Neural cell (in vitro differentiated cells): ENCODE measurements around the gene TMEM125.

Experiments used
- EP300 ChIP-seq: fragments of 450-650 bp; conservative IDR thresholded peaks from 2 replicates; pipeline ENCODE4 v1.6.1; 2014; ENCODE audit warnings: antibody characterized with exemption, mild to moderate bottlenecking, moderate library complexity; ENCODE audit not compliant: poor library complexity, severe bottlenecking
- EZH2 ChIP-seq: fragments of 200-600, 300-800 bp; shearing (Covaris generic), sonication (generic); IDR thresholded peaks from 2 replicates; pipeline ENCODE4 v1.6.1; 2014; ENCODE audit warnings: antibody characterized with exemption, low read length, borderline replicate concordance, mild to moderate bottlenecking; ENCODE audit not compliant: insufficient read depth, poor library complexity, severe bottlenecking
- MXI1 ChIP-seq: fragments of 450-650 bp; conservative IDR thresholded peaks from 2 replicates; pipeline ENCODE4 v1.6.1; 2014; ENCODE audit warnings: antibody characterized with exemption, mild to moderate bottlenecking; ENCODE audit not compliant: poor library complexity, severe bottlenecking
- POLR2AphosphoS5 ChIP-seq: IDR thresholded peaks from 2 replicates; pipeline ENCODE4 v1.6.1; 2012
- RAD21 ChIP-seq: fragments of 450-650 bp; conservative IDR thresholded peaks from 2 replicates; pipeline ENCODE4 v1.6.1; 2014; ENCODE audit warnings: antibody characterized with exemption, mild to moderate bottlenecking, moderate library complexity
- SMC3 ChIP-seq: fragments of 450-650 bp; conservative IDR thresholded peaks from 2 replicates; pipeline ENCODE4 v1.6.1; 2014; ENCODE audit warnings: antibody characterized with exemption, mild to moderate bottlenecking, moderate library complexity; ENCODE audit not compliant: poor library complexity
- TAF1 ChIP-seq: IDR thresholded peaks from 2 replicates; pipeline ENCODE4 v1.6.1; 2012; ENCODE audit warnings: low read depth
- TF ChIP-seq, protein P1 (sequence below): fragments of 450-650 bp; IDR thresholded peaks from 2 replicates; pipeline ENCODE4 v1.5.1; 2014; ENCODE audit warnings: antibody characterized with exemption, mild to moderate bottlenecking, moderate library complexity; ENCODE audit not compliant: poor library complexity, severe bottlenecking
- TF ChIP-seq, protein P2 (sequence below): IDR thresholded peaks from 2 replicates; pipeline ENCODE4 v1.6.1; 2012; ENCODE audit warnings: borderline replicate concordance

DNA sequence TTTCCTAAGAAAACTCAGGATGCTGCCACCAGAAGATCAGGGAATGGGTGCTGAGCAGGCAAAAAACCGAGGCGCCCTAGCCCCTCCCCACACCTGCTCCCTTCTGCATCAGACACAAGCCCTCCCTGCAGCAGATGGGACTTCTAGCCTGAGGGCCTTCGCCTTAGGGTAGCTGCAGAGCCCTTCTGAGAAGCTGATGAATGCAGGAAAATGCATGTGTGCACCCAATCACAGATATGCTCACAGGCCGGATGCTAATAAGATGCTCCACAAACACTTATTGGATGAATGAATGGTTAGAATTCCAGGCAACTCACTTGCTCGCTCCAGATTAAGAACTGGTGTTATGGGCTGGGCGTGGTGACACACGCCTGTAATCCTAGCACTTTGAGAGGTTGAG is 22.4 kb downstream of the TMEM125 start:
- TF ChIP-seq EP300: no peak
- TF ChIP-seq, protein P1, sequence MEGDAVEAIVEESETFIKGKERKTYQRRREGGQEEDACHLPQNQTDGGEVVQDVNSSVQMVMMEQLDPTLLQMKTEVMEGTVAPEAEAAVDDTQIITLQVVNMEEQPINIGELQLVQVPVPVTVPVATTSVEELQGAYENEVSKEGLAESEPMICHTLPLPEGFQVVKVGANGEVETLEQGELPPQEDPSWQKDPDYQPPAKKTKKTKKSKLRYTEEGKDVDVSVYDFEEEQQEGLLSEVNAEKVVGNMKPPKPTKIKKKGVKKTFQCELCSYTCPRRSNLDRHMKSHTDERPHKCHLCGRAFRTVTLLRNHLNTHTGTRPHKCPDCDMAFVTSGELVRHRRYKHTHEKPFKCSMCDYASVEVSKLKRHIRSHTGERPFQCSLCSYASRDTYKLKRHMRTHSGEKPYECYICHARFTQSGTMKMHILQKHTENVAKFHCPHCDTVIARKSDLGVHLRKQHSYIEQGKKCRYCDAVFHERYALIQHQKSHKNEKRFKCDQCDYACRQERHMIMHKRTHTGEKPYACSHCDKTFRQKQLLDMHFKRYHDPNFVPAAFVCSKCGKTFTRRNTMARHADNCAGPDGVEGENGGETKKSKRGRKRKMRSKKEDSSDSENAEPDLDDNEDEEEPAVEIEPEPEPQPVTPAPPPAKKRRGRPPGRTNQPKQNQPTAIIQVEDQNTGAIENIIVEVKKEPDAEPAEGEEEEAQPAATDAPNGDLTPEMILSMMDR: no peak
- TF ChIP-seq POLR2AphosphoS5: no peak
- TF ChIP-seq, protein P2, sequence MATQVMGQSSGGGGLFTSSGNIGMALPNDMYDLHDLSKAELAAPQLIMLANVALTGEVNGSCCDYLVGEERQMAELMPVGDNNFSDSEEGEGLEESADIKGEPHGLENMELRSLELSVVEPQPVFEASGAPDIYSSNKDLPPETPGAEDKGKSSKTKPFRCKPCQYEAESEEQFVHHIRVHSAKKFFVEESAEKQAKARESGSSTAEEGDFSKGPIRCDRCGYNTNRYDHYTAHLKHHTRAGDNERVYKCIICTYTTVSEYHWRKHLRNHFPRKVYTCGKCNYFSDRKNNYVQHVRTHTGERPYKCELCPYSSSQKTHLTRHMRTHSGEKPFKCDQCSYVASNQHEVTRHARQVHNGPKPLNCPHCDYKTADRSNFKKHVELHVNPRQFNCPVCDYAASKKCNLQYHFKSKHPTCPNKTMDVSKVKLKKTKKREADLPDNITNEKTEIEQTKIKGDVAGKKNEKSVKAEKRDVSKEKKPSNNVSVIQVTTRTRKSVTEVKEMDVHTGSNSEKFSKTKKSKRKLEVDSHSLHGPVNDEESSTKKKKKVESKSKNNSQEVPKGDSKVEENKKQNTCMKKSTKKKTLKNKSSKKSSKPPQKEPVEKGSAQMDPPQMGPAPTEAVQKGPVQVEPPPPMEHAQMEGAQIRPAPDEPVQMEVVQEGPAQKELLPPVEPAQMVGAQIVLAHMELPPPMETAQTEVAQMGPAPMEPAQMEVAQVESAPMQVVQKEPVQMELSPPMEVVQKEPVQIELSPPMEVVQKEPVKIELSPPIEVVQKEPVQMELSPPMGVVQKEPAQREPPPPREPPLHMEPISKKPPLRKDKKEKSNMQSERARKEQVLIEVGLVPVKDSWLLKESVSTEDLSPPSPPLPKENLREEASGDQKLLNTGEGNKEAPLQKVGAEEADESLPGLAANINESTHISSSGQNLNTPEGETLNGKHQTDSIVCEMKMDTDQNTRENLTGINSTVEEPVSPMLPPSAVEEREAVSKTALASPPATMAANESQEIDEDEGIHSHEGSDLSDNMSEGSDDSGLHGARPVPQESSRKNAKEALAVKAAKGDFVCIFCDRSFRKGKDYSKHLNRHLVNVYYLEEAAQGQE: no peak
- TF ChIP-seq EZH2: no peak
- TF ChIP-seq TAF1: no peak
- no peak for TF ChIP-seq RAD21
- TF ChIP-seq SMC3: no peak
- no peak for TF ChIP-seq MXI1
